Measurements from ENCODE around the gene MSRB3. TPM values are rescaled to one million over a fixed set of nuclear protein-coding genes. Genes with fewer than 3 reads are reported as not detected.
A peak's percentile ranks its signal among the peaks of the same experiment; 100 is the strongest.

Gene MSRB3
- total RNA-seq, 6 donors from 2014 or later = 15.7 to 76.3 (median 30.4) TPM

DNA sequence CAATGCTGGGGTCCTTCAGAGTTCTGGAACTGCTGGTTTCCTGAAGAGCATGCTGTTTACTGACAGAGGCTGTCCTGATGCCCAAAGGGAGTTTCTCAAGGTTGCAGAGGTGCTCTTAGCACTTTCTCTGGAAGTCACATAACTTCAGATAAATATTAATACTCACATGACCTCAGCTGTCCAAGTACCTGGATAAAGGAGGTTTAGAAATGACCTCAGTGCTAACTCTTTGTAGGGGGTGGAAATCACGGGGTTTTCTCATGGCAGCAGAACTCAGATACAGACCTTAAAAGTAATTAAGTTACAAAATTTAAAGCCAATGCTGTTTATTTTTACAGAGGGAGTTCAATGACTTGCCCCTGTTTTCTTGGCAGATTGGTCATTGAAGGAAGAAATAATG lies 225.9 kb downstream of the MSRB3 start:
- Histone ChIP-seq H3K36me3 (no peaks in the 10 kb centered on the region), H3K27ac (no peak overlapping the region), H3K4me1 (peaks cover 0 to 10% (median 8%) of the 10 kb centered on the region in 4 donors), H3K9me3 (no peaks in the 10 kb centered on the region), H3K4me3 (no peak overlapping the region), H3K27me3 (no peaks in the 10 kb centered on the region)
- DNase-seq (no peak), ATAC-seq (ENCODE audit: low FRiP score in 2 of 2) (no peak)
- no peak for TF ChIP-seq EP300 (IDR thresholded peaks at IDR 0.05)
- no peak for TF ChIP-seq CTCF (IDR thresholded peaks at IDR 0.05)
- TF ChIP-seq POLR2AphosphoS5 (IDR thresholded peaks at IDR 0.05) = no peak
- TF ChIP-seq POLR2A (IDR thresholded peaks at IDR 0.05) = no peak
- 84 to 88% methylated on average over 1 of the region's 1 CpG for WGBS, 2 donors

DNA sequence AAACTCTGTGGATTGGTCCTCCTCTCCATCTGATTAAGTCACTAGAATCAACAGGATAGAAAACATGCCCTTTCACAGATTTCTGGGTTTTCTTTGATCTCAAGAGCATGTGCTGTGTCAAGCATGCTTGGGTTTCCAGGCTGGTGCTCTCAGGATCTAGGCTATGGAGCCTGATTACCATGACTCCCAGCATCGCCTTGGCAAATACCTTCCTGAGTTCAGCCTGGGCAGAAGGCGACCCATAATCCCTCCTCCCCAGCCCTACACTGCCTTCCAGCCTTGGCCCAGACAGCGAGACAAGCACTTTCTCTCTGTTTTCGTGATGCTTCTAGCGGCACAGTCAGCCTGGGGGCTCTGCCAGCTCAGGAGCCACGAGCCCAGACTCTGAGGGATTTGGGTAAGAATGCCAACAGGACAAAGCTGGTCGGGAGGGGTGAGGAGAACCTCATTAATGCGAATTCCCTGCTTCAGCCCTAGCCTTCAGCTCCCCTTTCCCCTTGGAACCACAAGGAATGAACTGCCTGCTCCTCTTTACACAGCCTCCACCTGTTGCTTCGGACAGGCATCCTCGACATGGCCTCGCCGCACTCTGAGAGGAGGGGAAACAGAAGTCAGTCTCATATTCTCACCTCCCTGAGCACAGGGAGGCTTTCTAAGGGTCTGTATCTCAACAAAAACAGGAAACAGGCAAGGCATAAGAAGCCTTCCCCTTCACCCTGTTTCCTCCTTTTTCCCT lies 227.1 kb downstream of the MSRB3 start:
- no peak for ATAC-seq (ENCODE audit: low FRiP score in 2 of 2)

DNA sequence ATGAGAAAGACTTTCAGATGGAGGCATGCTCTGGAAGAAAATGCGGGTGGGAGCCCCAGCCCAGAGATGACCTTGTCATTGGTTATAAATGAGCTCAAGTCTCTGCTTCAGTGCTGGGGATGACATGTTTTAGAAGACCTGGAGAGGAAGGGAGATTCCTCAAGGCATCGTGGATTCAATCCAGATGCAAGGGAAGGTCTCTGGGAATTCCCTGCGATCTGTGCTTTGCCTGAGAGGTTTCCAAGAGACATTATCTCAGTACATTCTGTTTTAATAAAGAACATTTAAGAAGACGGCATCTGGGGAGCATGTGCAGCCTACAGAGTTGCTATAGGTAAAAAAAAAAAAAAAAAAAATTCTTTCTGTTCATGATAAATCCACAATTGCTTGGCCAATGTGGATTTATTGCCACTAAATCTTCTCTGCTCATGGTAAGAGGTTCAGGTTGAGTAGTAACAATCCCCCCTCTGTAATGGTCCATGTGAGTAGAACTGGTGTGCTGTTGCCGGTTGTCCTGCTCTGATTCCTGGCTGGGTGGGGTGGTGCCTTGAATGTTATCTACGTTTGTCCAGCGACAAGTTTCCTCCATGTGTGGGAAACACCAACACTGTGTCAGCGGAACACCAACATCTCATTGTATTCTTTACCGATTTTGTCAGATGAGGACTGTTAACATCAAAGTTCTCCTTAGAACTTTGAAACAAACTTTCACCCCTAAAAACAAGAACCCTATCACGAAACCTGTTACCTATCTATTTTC lies 230.0 kb downstream of the MSRB3 start:
- 76 to 80% methylated on average over 10 of the region's 10 CpGs for WGBS, 2 donors
- TF ChIP-seq POLR2AphosphoS5 (IDR thresholded peaks at IDR 0.05) = no peak
- TF ChIP-seq CTCF (IDR thresholded peaks at IDR 0.05) = no peak
- no peak for TF ChIP-seq POLR2A (IDR thresholded peaks at IDR 0.05)
- no peak for TF ChIP-seq EP300 (IDR thresholded peaks at IDR 0.05)
- ATAC-seq (ENCODE audit: low FRiP score in 2 of 2) = no peak

More for the DNA sequence above, 227.1 kb downstream of the MSRB3 start:
- Histone ChIP-seq H3K4me1 (peaks cover 0 to 10% (median 6%) of the 10 kb centered on the region in 4 donors), H3K27me3 (no peaks in the 10 kb centered on the region), H3K36me3 (no peaks in the 10 kb centered on the region), H3K27ac (no peak overlapping the region), H3K4me3 (no peak overlapping the region), H3K9me3 (no peaks in the 10 kb centered on the region)
- no peak for TF ChIP-seq CTCF (IDR thresholded peaks at IDR 0.05)
- TF ChIP-seq EP300 (IDR thresholded peaks at IDR 0.05) = no peak
- TF ChIP-seq POLR2AphosphoS5 (IDR thresholded peaks at IDR 0.05) = no peak
- TF ChIP-seq POLR2A (IDR thresholded peaks at IDR 0.05) = no peak
- 79 to 86% methylated on average over 12 of the region's 12 CpGs for WGBS, 2 donors
- DNase-seq = peak in 1 of 2 donors; percentile 20

GRCh38 chr12:65510007-65510406 lies 231.5 kb downstream of the MSRB3 start:
- DNase-seq = no peak
- WGBS, 2 donors = 87 to 89% methylated on average over 3 of the region's 3 CpGs
- Histone ChIP-seq H3K27me3 (no peaks in the 10 kb centered on the region), H3K4me3 (no peak overlapping the region), H3K4me1 (peaks cover 0 to 6% (median 0%) of the 10 kb centered on the region in 4 donors), H3K27ac (no peak overlapping the region), H3K9me3 (no peaks in the 10 kb centered on the region), H3K36me3 (no peaks in the 10 kb centered on the region)
- no peak for TF ChIP-seq POLR2AphosphoS5 (IDR thresholded peaks at IDR 0.05)
- TF ChIP-seq EP300 (IDR thresholded peaks at IDR 0.05) = no peak
- no peak for TF ChIP-seq CTCF (IDR thresholded peaks at IDR 0.05)
- no peak for TF ChIP-seq POLR2A (IDR thresholded peaks at IDR 0.05)
- no peak for ATAC-seq (ENCODE audit: low FRiP score in 2 of 2)

More for the DNA sequence above, 230.0 kb downstream of the MSRB3 start:
- Histone ChIP-seq H3K27me3 (no peaks in the 10 kb centered on the region), H3K27ac (no peak overlapping the region), H3K4me3 (no peak overlapping the region), H3K9me3 (no peaks in the 10 kb centered on the region), H3K36me3 (no peaks in the 10 kb centered on the region), H3K4me1 (peaks cover 0 to 6% (median 0%) of the 10 kb centered on the region in 4 donors)
- no peak for DNase-seq
